PFSK-1 (cell line): ENCODE results near the gene TSNAXIP1.

Experiments used
- FOXP2 ChIP-seq: optimal IDR thresholded peaks from 2 replicates; pipeline ENCODE3; 2011; ENCODE audit warnings: borderline replicate concordance, control low read depth, inconsistent platforms; ENCODE audit not compliant: insufficient read depth; ENCODE audit errors: extremely low read length, extremely low read depth
- POLR2AphosphoS5 ChIP-seq: IDR thresholded peaks from 2 replicates; pipeline ENCODE4 v1.6.1; 2012; ENCODE audit warnings: low read depth, mild to moderate bottlenecking, control low read depth, low read length, moderate library complexity
- REST ChIP-seq, 2 experiments: IDR thresholded peaks; 2 replicates each; pipeline versions ENCODE4 v1.6.1 to v1.8.0; 2011 to 2012; ENCODE audit warnings: low read depth in 2 of 2, low read length in 2 of 2, control low read depth in 1 of 2, inconsistent platforms in 1 of 2, mild to moderate bottlenecking in 1 of 2, moderate library complexity in 1 of 2; ENCODE audit not compliant: insufficient read depth in 1 of 2
- TAF1 ChIP-seq: IDR thresholded peaks from 2 replicates; pipeline ENCODE4 v1.6.1; 2012; ENCODE audit warnings: low read length, control low read depth, borderline replicate concordance; ENCODE audit not compliant: insufficient read depth

- TF ChIP-seq POLR2AphosphoS5: no peak
- no peak for TF ChIP-seq TAF1
- no peak for TF ChIP-seq FOXP2
- no peak for TF ChIP-seq REST (IDR thresholded peaks at IDR 0.05; ENCODE audit: insufficient read depth in 1 of 2, low read depth in 2 of 2, low read length in 2 of 2)
Observed at GRCh38 chr16:67801883-67802282, 4.8 kb upstream of the TSNAXIP1 start.
